ENCODE results near the gene CDKL4. TPM values are rescaled to one million over a fixed set of nuclear protein-coding genes. Genes with fewer than 3 reads are reported as not detected.
"Not testable (repeated sequence)": the region's sequence is repeated elsewhere in the genome, so short reads cannot be mapped to it uniquely, and the experiment has no call there.

The CDKL4 gene
- total RNA-seq, 1 experiment from 2014 or later = not detected

GRCh38 chr2:39202639-39203369, 41.0 kb downstream of the CDKL4 start:
- in situ Hi-C loops (cut with HindIII; ENCODE audit: low pct_unique_long_range_greater_than_20kb, low sequenced_read_pairs) = loop anchor here (25.0 kb wide), 1 partner anchor 141 kb away; no protein-coding TSS in a partner anchor
- no peak for DNase-seq (ENCODE audit: low read depth)

DNA sequence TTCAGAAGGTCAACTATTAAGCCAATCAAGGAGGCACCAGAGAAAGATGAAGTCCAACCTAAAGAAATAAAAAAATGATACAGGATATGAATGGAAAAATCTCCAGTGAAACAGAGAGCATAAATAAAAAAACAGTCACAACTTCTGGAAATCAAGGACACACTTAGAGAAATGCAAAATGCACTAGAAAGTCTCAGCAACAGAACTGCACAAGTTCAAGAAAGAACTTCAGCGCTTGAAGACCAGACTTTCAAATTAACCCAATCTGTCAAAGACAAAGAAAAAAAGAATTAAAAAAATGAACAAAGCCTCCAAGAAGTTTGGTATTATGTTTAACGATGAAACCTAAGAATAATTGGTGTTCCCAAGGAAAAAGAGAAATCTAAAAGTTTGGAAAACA, 46.8 kb downstream of the CDKL4 start:
- DNase-seq (ENCODE audit: low read depth); in situ Hi-C loops (cut with HindIII; ENCODE audit: low pct_unique_long_range_greater_than_20kb, low sequenced_read_pairs): not testable (repeated sequence)

DNA sequence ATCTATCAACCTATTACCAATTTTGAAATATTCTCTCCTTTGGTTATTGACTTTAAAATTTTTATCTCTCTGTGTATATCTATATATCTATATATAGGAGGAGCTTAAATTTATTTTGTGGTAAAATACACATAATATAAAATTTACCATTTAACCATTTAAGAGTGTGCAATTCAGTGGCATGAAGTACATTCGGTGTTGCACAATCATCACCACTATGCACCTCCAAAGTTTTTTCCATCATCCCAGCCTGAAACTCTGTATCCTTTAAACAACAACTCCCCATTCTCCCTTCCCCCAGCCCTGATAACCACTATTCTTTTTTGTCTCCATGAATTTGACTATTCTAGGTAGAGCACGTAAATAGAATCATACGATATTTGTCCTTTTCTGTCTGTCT, 49.1 kb downstream of the CDKL4 start:
- no peak for DNase-seq (ENCODE audit: low read depth)
- in situ Hi-C loops (cut with HindIII; ENCODE audit: low pct_unique_long_range_greater_than_20kb, low sequenced_read_pairs) = no loop called here

- DNase-seq (ENCODE audit: low read depth) = no peak
Measured at GRCh38 chr2:39188960-39189494, 54.7 kb downstream of the CDKL4 start.

DNA sequence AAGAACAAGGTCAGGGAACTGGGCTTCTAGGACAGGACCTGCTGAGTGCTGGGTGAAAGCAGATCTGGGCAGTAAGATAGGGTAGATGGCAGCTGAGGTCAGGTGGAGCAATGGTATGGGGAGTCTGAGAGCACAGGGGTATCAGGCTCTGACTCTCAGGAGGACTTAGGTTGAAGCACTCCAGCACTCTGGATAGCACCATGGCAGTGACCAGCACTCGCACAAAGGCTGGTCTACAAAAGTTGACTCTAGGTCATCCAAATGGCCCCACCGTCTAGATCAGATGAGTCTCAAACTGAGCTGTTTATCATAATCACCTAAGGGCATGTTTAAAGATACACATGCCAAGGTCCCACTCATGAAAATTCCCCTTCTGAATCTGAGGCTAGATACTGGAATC, 60.1 kb downstream of the CDKL4 start:
- in situ Hi-C loops (cut with HindIII; ENCODE audit: low pct_unique_long_range_greater_than_20kb, low sequenced_read_pairs) = no loop called here
- DNase-seq (ENCODE audit: low read depth) = no peak

More at GRCh38 chr2:39188960-39189494, 54.7 kb downstream of the CDKL4 start:
- in situ Hi-C loops (cut with HindIII; ENCODE audit: low pct_unique_long_range_greater_than_20kb, low sequenced_read_pairs) = no loop called here

DNA sequence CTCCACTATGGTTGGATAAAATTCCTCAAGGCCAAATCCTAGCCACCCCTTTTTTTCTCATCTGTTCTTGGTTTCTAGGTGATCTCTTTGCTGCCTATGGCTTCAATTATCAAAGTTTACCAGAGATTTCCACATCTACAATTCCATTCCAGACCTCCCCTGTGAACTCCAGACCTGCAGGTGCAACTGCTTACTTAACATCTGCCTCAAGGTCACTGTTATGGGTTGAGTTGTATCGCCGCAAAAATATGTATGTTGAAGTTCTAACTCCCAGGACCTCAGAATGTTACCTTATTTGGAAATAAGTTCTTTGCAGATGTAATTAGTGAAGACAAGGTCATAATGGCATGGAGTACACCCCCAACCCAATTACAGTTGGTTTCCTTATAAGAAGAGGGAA, 62.5 kb downstream of the CDKL4 start:
- in situ Hi-C loops (cut with HindIII; ENCODE audit: low pct_unique_long_range_greater_than_20kb, low sequenced_read_pairs) = no loop called here
- no peak for DNase-seq (ENCODE audit: low read depth)

DNA sequence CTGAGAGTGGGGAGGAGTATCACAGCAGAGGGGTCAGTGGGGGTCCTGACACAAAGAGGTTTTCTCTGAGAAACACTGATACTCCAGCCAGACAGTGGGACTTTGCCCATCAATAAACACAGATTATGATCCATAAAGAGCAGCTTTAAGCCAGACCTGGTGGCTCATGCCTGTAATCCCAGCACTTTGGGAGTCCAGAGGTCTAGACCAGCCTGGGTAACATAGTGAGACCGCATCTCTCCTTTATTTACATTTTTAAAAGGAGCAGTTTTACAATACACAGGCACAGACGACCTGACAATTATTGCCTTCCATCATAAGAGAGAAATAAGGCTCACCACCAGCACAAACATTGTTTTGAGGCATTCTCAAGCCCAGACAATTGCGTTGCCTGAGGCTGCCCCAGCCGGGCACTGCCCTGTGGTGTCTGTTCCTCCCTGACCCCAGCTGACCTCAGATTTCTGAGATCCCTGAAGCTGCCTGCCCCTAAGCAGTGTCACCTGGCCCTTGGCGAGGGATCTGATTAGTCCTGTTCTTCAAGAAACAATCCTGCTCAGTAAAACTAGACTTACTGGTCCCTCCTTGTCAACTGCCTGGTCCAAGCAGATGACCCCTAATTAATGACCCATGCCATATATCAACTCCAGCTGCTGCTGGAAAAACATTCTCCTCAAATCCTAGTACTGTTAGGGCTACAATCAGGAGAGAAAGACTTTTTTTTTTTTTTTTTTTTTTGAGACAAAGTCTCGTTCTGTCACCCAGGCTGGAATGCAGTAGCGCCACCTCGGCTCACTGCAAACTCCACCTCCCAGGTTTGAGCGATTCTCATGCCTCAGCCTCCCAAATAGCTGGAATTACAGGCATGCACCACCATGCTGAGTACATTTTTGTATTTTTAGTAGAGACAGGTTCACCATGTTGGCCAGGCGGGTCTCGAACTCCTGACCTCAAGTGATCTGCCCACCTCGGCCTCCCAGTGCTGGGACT, 63.5 kb downstream of the CDKL4 start:
- in situ Hi-C loops (cut with HindIII; ENCODE audit: low pct_unique_long_range_greater_than_20kb, low sequenced_read_pairs) = no loop called here

GRCh38 chr2:39178756-39179155, 65.0 kb downstream of the CDKL4 start:
- DNase-seq (ENCODE audit: low read depth) = no peak
- in situ Hi-C loops (cut with HindIII; ENCODE audit: low pct_unique_long_range_greater_than_20kb, low sequenced_read_pairs) = no loop called here

More for the DNA sequence above, 63.5 kb downstream of the CDKL4 start:
- DNase-seq (ENCODE audit: low read depth) = no peak

- no peak for DNase-seq (ENCODE audit: low read depth)
- in situ Hi-C loops (cut with HindIII; ENCODE audit: low pct_unique_long_range_greater_than_20kb, low sequenced_read_pairs) = no loop called here
Measured at GRCh38 chr2:39176997-39177396, 66.8 kb downstream of the CDKL4 start.

DNA sequence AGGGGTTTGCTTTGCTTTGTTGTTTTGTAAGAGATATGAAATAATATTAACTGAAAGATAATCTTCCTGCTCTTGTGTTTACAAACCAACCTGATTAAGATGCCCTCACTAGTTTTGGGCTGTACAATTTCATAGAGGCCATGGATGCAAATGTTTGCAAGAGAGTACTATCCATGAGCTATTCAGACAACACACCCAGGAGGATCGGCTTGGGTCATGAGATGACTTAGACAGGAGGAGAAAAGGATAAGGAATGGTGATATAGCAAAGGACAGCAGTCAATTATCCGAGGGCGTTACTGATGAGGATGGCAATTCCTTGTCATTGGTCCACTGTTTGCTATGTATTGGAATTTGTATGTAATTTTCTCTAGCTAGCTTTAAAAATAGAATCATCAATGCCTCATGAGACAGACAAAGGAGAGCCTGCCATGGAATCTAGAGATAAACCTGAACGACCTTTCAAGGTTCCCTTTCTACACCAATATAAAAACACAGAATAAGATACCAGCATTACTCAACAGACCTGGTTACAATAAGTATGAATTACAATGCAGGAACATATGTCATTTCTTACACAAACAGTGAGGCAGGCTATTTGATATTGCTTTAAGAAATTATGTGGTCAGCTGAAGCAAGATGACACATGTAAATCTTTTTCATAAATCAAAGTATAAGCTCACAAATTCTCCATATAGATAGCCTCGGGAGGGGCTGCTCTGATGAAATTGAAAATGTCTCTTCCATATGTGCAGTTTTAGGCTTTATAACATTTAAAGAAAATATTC, 68.6 kb downstream of the CDKL4 start:
- in situ Hi-C loops (cut with HindIII; ENCODE audit: low pct_unique_long_range_greater_than_20kb, low sequenced_read_pairs) = no loop called here
- no peak for DNase-seq (ENCODE audit: low read depth)

DNA sequence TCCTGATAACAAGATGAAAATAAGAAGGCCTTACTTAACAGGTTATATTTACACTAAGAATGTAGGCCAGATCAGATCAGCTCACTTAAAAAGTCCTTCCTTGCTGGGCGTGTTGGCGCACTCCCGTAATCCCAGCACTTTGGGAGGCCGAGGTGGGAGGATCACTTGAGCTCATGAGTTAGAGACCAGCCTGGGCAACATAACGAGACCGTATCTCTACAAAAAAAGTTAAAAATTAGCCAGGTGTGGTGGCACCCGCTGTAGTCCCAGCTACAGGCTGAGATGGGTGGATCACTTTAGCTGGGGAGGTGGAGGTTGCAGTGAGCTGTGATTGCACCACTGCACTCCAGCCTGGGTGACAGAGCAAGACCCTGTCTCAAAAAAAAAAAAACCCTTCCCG, 69.7 kb downstream of the CDKL4 start:
- DNase-seq (ENCODE audit: low read depth) = no peak
- in situ Hi-C loops (cut with HindIII; ENCODE audit: low pct_unique_long_range_greater_than_20kb, low sequenced_read_pairs) = no loop called here

GRCh38 chr2:39172047-39172706, 71.6 kb downstream of the CDKL4 start:
- in situ Hi-C loops (cut with HindIII; ENCODE audit: low pct_unique_long_range_greater_than_20kb, low sequenced_read_pairs); DNase-seq (ENCODE audit: low read depth): not testable (repeated sequence)

- in situ Hi-C loops (cut with HindIII; ENCODE audit: low pct_unique_long_range_greater_than_20kb, low sequenced_read_pairs) = no loop called here
- DNase-seq (ENCODE audit: low read depth) = no peak
Measured at GRCh38 chr2:39171621-39172020, 72.1 kb downstream of the CDKL4 start.

DNA sequence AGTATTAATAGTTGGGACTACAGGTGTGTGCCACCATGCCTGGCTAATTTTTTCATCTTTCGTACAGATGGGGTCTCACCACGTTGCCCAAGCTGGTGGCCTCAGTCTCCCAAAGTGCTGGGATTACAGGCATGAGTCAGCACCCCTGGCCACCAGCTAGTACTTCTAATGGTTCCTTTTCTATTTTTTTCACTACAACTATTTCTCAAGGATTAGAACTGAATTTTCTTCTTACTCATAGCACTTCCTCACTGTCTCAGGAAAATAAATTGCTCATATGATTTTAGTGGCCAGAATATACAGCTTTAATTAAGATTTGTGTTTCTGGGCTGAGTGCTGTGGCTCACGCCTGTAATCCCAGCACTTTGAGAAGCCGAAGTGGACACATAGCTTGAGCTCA, 79.7 kb downstream of the CDKL4 start:
- in situ Hi-C loops (cut with HindIII; ENCODE audit: low pct_unique_long_range_greater_than_20kb, low sequenced_read_pairs) = no loop called here
- DNase-seq (ENCODE audit: low read depth) = no peak

- in situ Hi-C loops (cut with HindIII; ENCODE audit: low pct_unique_long_range_greater_than_20kb, low sequenced_read_pairs) = no loop called here
- no peak for DNase-seq (ENCODE audit: low read depth)
Measured at GRCh38 chr2:39160982-39161381, 82.8 kb downstream of the CDKL4 start.

GRCh38 chr2:39159283-39159682, 84.5 kb downstream of the CDKL4 start:
- in situ Hi-C loops (cut with HindIII; ENCODE audit: low pct_unique_long_range_greater_than_20kb, low sequenced_read_pairs) = no loop called here
- DNase-seq (ENCODE audit: low read depth) = no peak

DNA sequence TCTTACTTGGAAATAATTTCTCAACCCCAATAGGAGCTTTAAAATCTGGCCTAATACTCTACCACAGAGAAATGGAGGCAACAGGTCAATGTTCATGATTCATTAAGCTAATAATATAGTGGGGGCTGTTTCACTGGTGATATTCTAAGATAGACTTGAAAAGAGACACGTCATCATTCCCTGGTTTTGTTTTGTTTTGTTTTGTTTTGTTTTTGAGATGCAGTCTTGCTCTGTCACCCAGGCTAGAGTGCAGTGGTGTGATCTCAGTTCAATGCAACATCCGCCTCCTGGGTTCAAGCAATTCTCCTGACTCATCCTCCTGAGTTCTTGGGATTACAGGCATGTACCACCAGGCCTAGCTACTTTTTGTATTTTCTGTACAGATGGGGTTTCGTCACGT, 85.4 kb downstream of the CDKL4 start:
- DNase-seq (ENCODE audit: low read depth) = no peak
- in situ Hi-C loops (cut with HindIII; ENCODE audit: low pct_unique_long_range_greater_than_20kb, low sequenced_read_pairs) = no loop called here

- DNase-seq (ENCODE audit: low read depth) = no peak
- in situ Hi-C loops (cut with HindIII; ENCODE audit: low pct_unique_long_range_greater_than_20kb, low sequenced_read_pairs) = no loop called here
Measured at GRCh38 chr2:39156846-39157245, 86.9 kb downstream of the CDKL4 start.
